Measurements from ENCODE around the gene PLA2G2F. TPM values are rescaled to one million over a fixed set of nuclear protein-coding genes. Genes with fewer than 3 reads are reported as not detected.

The PLA2G2F gene
- total RNA-seq, 1 donor from 2014 or later: not detected

DNA sequence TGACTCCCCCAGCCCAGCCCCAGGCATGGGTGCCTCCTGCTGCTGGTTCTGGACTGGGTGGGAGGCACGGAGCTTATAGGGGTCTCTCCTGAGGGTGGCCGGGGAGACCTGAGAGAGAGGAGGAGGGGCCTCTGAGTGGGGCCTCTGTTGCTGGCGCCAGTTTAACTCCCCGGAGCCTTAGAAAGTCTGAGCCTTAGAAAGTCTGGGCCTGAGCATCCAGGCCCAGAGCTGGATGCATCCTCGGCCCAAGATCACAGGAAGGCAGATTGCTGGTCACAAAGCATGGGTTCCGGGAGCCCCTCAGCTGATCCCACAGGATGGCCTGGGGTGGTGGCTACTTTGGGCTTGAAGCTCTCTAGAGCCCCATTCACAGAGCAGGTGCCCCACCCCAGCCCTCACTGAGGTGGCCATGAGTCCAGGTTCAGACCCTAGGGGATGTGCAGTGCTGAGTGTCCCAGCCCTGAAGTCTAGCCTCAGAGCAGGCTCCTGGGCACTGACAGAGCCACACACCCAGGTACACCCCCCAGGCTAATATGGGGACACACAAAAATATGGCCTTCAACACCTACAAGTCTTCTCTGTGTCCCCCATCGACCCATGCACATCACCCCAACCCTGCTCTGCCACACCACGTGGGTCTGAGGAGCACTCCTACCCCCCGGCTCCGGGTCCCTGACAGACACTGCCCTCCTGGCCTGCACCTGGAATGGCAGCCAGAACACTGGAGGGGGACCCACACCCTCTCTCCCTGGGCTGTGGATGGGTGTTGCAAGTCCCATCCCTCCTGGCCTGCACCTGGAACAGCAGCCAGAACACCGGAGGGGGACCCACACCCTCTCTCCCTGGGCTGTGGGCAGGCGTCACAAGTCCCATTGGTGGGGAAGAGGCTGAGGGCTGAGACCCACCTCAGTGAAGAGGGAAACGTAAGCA is 9.7 kb downstream of the PLA2G2F start:
- no peaks in the 10 kb centered on the region for H3K9me3 ChIP-seq
- intact Hi-C loops (cut with DNase I): no loop called here
- H3K36me3 ChIP-seq: no peaks in the 10 kb centered on the region
- no peaks in the 10 kb centered on the region for H3K27me3 ChIP-seq
- TF ChIP-seq POLR2A (IDR thresholded peaks at IDR 0.05) (no peak), POLR2AphosphoS5 (IDR thresholded peaks at IDR 0.05; ENCODE audit: insufficient read depth in 1 of 2, low read depth in 1 of 2) (no peak)
- TF ChIP-seq, protein P1, sequence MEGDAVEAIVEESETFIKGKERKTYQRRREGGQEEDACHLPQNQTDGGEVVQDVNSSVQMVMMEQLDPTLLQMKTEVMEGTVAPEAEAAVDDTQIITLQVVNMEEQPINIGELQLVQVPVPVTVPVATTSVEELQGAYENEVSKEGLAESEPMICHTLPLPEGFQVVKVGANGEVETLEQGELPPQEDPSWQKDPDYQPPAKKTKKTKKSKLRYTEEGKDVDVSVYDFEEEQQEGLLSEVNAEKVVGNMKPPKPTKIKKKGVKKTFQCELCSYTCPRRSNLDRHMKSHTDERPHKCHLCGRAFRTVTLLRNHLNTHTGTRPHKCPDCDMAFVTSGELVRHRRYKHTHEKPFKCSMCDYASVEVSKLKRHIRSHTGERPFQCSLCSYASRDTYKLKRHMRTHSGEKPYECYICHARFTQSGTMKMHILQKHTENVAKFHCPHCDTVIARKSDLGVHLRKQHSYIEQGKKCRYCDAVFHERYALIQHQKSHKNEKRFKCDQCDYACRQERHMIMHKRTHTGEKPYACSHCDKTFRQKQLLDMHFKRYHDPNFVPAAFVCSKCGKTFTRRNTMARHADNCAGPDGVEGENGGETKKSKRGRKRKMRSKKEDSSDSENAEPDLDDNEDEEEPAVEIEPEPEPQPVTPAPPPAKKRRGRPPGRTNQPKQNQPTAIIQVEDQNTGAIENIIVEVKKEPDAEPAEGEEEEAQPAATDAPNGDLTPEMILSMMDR (IDR thresholded peaks at IDR 0.05): no peak
- peaks cover 5% of the 10 kb centered on the region for H3K4me1 ChIP-seq
- no peak for DNase-seq (ENCODE audit: extremely low spot score in 2 of 2)
- H3K27ac ChIP-seq: no peak overlapping the region
- no peak overlapping the region for H3K4me3 ChIP-seq

DNA sequence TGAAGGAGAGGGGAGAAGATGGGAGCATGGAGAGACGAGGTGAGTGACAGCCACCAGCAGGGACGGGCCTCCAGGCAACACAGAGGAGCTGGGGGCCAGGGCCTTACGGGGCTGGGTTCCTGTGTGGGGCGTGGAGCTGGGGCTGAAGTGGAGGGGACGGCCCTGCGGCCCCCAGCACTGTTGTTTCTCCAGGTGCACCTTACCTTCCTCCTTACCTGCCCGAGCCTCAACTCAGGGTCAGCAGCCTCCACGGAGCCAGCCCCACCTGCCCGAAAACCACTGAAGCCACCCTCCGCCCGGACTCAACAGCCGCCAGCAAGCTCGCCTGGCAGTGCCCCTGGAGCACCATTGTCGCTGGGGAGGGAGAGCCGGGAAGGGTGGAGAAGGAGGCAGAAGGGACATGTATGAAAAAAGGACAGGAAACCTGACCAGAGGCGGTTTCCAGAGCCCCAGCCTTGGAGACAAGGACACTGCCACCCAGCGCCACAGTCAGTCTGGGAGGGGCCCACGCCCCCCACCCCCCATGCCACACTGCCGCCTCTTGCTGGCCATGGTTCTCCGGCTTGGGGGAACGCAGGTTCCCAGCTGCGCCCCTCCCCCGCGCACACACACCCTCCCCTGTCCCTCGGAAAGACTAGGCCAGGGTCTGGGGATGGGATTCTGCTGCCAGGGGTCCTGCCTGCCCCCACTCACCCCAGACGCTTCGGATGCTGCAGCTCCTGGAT is 10.6 kb downstream of the PLA2G2F start:
- peaks cover 5% of the 10 kb centered on the region for H3K4me1 ChIP-seq
- no peaks in the 10 kb centered on the region for H3K36me3 ChIP-seq
- no peak overlapping the region for H3K4me3 ChIP-seq
- intact Hi-C loops (cut with DNase I): no loop called here
- no peak for DNase-seq (ENCODE audit: extremely low spot score in 2 of 2)
- TF ChIP-seq, protein P1 (IDR thresholded peaks at IDR 0.05): no peak
- no peak for TF ChIP-seq POLR2A (IDR thresholded peaks at IDR 0.05)
- TF ChIP-seq POLR2AphosphoS5 (IDR thresholded peaks at IDR 0.05; ENCODE audit: insufficient read depth in 1 of 2, low read depth in 1 of 2): no peak
- H3K27ac ChIP-seq: no peak overlapping the region
- no peaks in the 10 kb centered on the region for H3K27me3 ChIP-seq
- no peaks in the 10 kb centered on the region for H3K9me3 ChIP-seq

DNA sequence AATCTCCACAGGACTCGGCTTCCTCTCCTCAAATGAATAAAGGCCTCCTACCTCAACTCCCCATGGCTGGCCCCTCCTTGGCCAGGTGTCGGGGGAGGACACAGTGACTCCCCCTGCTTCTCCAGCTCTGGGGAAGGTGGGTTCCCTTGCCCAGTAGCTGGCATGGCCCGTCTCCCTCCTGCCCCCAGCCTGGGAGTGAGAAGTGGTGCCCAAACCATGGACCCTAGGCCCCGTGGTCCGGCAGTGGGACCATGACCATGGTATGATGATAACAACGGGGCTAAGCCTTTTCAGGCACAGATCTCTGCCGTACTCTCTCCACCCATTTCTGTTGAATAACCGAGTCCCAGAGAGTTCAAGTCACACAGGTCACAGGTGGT is 11.2 kb downstream of the PLA2G2F start:
- Histone ChIP-seq H3K4me1 (peaks cover 5% of the 10 kb centered on the region), H3K4me3 (no peak overlapping the region), H3K9me3 (no peaks in the 10 kb centered on the region), H3K36me3 (no peaks in the 10 kb centered on the region), H3K27ac (no peak overlapping the region), H3K27me3 (no peaks in the 10 kb centered on the region)
- TF ChIP-seq, protein P1 (IDR thresholded peaks at IDR 0.05): no peak
- TF ChIP-seq POLR2AphosphoS5 (IDR thresholded peaks at IDR 0.05; ENCODE audit: insufficient read depth in 1 of 2, low read depth in 1 of 2) (no peak), POLR2A (IDR thresholded peaks at IDR 0.05) (no peak)
- DNase-seq (ENCODE audit: extremely low spot score in 2 of 2): no peak
- intact Hi-C loops (cut with DNase I): no loop called here

DNA sequence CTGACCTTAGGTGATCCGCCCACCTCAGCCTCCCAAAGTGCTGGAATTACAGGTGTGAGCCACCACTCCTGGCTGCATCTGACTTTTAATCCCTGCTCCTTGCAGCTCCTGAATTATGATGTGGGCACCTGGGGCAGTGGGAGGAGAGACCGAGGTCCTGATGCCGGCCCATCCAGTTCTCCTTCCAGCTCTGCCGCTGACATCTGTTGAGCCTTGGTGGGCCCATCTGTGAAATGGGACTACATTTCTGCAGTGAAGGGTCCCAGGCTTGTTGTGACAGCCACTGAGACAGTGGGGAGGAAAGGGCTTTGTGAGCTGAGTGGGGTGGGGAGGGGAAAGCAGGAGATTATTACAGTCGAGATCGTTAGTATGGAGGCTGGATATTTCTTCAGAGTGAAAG is 11.8 kb downstream of the PLA2G2F start:
- TF ChIP-seq POLR2A (IDR thresholded peaks at IDR 0.05) (no peak), POLR2AphosphoS5 (IDR thresholded peaks at IDR 0.05; ENCODE audit: insufficient read depth in 1 of 2, low read depth in 1 of 2) (no peak)
- TF ChIP-seq, protein P1 (IDR thresholded peaks at IDR 0.05): no peak
- peaks cover 5% of the 10 kb centered on the region for H3K4me1 ChIP-seq
- H3K27me3 ChIP-seq: no peaks in the 10 kb centered on the region
- H3K9me3 ChIP-seq: no peaks in the 10 kb centered on the region
- no peak overlapping the region for H3K4me3 ChIP-seq
- H3K27ac ChIP-seq: no peak overlapping the region
- intact Hi-C loops (cut with DNase I): no loop called here
- DNase-seq (ENCODE audit: extremely low spot score in 2 of 2): no peak
- H3K36me3 ChIP-seq: no peaks in the 10 kb centered on the region

Data from vagina (tissue), 2 donors.